ENCODE measurements around the gene STARD9. TPM values are rescaled to one million over a fixed set of nuclear protein-coding genes. Genes with fewer than 3 reads are reported as not detected.

Gene STARD9
- total and polyA plus RNA-seq, 9 of the 15 experiments (the other 6 are each of a cell fraction or from before 2014, with no cell fraction given): 0.45 to 6.0 (median 3.6) TPM

- TF ChIP-seq SMARCC2 (IDR thresholded peaks at IDR 0.05; ENCODE audit: low read depth): no peak
- TF ChIP-seq NFYB (IDR thresholded peaks at IDR 0.05; ENCODE audit: extremely low read depth, insufficient read length): no peak
- TF ChIP-seq SMC3 (conservative IDR thresholded peaks at IDR 0.05; ENCODE audit: insufficient read depth, low read depth, low read length): 0 out of 2 replicates have a peak, but pooled peaks have one; percentile 1
- TF ChIP-seq, protein P1, sequence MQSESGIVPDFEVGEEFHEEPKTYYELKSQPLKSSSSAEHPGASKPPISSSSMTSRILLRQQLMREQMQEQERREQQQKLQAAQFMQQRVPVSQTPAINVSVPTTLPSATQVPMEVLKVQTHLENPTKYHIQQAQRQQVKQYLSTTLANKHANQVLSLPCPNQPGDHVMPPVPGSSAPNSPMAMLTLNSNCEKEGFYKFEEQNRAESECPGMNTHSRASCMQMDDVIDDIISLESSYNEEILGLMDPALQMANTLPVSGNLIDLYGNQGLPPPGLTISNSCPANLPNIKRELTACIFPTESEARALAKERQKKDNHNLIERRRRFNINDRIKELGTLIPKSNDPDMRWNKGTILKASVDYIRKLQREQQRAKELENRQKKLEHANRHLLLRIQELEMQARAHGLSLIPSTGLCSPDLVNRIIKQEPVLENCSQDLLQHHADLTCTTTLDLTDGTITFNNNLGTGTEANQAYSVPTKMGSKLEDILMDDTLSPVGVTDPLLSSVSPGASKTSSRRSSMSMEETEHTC (IDR thresholded peaks at IDR 0.05): peak; percentile 45; the same call in 1 of the 2 replicates
- no peak for TF ChIP-seq NEUROD1 (IDR thresholded peaks at IDR 0.05; ENCODE audit: borderline replicate concordance, low read depth, low read length, partially characterized antibody)
- no peak for TF ChIP-seq SIX5 (IDR thresholded peaks at IDR 0.05; ENCODE audit: borderline replicate concordance in 1 of 2, insufficient read depth in 1 of 2, low read depth in 1 of 2, low read length in 2 of 2)
- TF ChIP-seq DMBX1 (CRISPR knock-in tag; IDR thresholded peaks at IDR 0.05; ENCODE audit: borderline replicate concordance): 0 out of 2 replicates have a peak, but pooled peaks have one; percentile 61
- TF ChIP-seq ZNF174 (CRISPR knock-in tag; IDR thresholded peaks at IDR 0.05): no peak
- TF ChIP-seq ZNF41 (CRISPR knock-in tag; conservative IDR thresholded peaks at IDR 0.05): no peak
- TF ChIP-seq SRF (CRISPR knock-in tag; IDR thresholded peaks at IDR 0.05): peak in 1 of 2 experiments; percentile 24; a peak in 1 of 4 replicates
- TF ChIP-seq TAF7 (tag; IDR thresholded peaks at IDR 0.05): no peak
- no peak for TF ChIP-seq SAP30 (IDR thresholded peaks at IDR 0.05; ENCODE audit: borderline replicate concordance, insufficient read depth, low read depth, low read length, poor library complexity, severe bottlenecking)
- TF ChIP-seq U2AF1 (optimal IDR thresholded peaks at IDR 0.05; ENCODE audit: low read depth, low read length): peak; percentile 73
- TF ChIP-seq ZNF518B (CRISPR knock-in tag; IDR thresholded peaks at IDR 0.05): no peak
- no peak for TF ChIP-seq FOSL1 (tag; conservative IDR thresholded peaks at IDR 0.05)
- peak; percentile 51; the same call in 1 of the 2 replicates for TF ChIP-seq KDM2B (CRISPR knock-in tag; IDR thresholded peaks at IDR 0.05)
- no peak for TF ChIP-seq ZNF695 (CRISPR knock-in tag; IDR thresholded peaks at IDR 0.05)
- no peak for TF ChIP-seq ZEB2 (IDR thresholded peaks at IDR 0.05)
These were observed at the start of gene STARD9 (continued) for GRCh38 chr15:42575188-42576039.
